ENCODE measurements around the gene ADAMTSL3.
"Not testable (repeated sequence)": the region's sequence is repeated elsewhere in the genome, so short reads cannot be mapped to it uniquely, and the experiment has no call there.

Gene ADAMTSL3

DNA sequence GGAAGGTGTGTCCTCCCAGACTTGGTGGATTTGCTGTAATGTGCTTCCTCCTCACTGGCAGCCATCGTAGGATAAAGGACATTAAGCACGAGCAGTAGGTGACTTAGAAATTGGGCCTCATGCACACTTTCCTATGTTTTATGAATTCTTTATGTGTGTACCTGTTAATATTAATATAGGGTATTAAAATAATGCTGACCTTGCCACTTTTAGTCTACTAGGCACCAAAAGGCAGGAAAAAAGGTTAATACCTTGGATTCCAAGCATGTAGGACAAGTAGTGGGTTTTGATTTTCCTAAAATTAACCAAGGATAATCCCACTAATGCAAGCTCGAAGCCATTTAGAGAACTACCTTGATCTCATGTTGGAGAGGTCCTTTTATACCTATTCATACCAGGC lies 55.9 kb downstream of the ADAMTSL3 start:
- no peak for DNase-seq

GRCh38 chr15:83710452-83710851 lies 56.5 kb downstream of the ADAMTSL3 start:
- no peak for DNase-seq

DNA sequence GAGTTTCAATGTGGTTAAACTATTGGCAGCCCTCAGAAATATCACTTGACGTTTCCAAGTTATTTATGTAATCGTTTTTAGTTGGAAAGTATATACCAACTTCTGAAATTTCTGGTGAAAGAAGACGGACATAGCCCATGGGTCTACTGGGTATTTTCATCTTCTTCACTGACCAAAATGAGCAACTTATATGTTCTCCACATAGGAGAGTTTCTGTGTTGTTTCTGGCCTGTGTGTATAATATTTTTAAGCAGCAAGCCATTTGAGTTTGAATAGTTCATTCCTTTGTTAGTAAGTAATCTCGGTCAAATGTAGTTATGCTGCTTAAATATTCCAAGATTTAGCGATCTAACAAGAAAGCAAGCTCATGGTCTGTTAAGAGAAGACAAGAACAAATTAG lies 57.3 kb downstream of the ADAMTSL3 start:
- no peak for DNase-seq

- no peak for DNase-seq
These were observed 59.3 kb downstream of the ADAMTSL3 start for GRCh38 chr15:83713242-83713641.

- no peak for DNase-seq
These were observed 61.2 kb downstream of the ADAMTSL3 start for GRCh38 chr15:83714939-83715628.

DNA sequence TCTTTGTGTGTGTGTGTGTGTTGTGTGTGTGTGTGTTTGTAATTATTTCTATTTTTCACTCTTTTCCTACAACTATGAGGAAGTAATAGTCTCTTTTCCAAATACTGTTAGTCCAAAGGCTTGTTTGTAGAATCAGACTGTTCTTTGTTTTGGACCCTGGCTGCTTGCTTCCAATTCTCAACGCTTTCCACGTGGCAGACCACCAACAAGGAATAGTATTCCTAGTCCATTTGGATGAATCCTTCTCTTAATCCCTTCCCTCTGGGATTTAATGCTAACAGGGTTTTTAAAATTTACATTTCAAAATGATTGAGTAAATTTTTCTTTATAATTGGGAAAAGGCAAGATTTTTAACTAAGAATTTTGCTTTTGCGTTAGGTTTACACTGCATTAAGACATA lies 62.7 kb downstream of the ADAMTSL3 start:
- DNase-seq = no peak

GRCh38 chr15:83717010-83717409 lies 63.1 kb downstream of the ADAMTSL3 start:
- DNase-seq = no peak

DNA sequence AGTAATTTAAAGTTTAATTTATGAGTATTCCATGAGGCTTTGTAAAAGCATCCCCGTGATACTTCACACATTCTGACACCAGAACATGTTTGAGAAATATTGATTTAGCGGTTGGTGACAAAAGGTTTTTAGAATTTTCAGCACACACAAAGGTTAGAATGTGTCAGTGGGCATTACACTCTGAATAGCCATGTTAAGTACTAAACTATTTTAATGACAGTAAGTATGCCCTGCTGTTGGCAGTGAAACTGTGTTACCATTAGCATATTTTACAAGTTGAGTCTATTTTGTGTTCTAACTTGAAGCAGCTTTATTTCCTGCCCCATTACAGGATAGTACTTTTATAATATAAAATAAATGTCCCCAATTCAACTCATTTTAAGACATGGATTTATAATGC lies 66.5 kb downstream of the ADAMTSL3 start:
- DNase-seq = no peak

GRCh38 chr15:83721031-83721430 lies 67.1 kb downstream of the ADAMTSL3 start:
- DNase-seq = no peak

DNA sequence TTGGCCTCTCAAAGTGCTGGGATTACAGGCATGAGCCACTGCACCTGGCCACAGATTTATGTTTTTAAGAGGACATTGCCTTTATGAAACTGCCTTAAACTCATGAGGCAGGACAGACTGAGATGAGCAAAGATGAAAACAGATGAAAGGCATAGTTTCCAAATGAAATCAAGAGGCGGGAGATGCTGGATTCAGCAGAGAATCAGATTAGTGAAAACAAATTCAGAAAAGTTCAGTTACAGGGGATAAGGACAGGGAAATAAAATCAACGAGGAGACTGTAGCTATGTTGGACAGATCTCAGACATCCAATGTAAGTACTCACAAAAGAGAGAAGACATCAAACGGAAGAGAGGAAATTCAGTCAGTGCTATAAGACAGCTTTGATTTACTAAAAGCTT lies 68.1 kb downstream of the ADAMTSL3 start:
- DNase-seq = no peak

- DNase-seq = no peak
These were observed 69.3 kb downstream of the ADAMTSL3 start for GRCh38 chr15:83723216-83723615.

GRCh38 chr15:83732196-83732595 lies 78.3 kb downstream of the ADAMTSL3 start:
- no peak for DNase-seq

GRCh38 chr15:83732770-83733169 lies 78.8 kb downstream of the ADAMTSL3 start:
- DNase-seq = no peak

- no peak for DNase-seq
These were observed 79.3 kb downstream of the ADAMTSL3 start for GRCh38 chr15:83733206-83733605.

GRCh38 chr15:83733691-83734090 lies 79.8 kb downstream of the ADAMTSL3 start:
- no peak for DNase-seq

- DNase-seq = no peak
These were observed 80.6 kb downstream of the ADAMTSL3 start for GRCh38 chr15:83734487-83734886.

GRCh38 chr15:83739629-83740028 lies 85.7 kb downstream of the ADAMTSL3 start:
- DNase-seq = no peak

- no peak for DNase-seq
These were observed 91.8 kb downstream of the ADAMTSL3 start for GRCh38 chr15:83745771-83746170.

DNA sequence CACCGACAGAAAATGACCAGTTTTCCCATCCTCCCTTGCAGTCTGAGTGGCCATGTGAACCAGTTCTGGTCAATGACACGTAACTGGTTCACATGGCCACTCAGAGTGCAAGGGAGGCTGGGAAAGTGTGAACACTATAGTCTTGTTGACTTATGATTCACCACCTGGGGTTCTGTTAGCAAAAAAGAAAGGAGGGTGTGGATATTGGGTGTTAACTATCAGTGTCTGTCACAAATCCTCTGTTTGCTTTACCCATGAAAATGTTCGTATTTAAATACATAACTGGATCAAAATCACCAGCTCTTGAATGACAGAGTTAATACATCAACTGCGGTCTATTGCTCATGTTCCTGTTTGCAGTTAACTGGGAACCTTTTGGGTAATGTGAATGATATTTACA lies 92.3 kb downstream of the ADAMTSL3 start:
- no peak for DNase-seq

- DNase-seq = no peak
These were observed 93.3 kb downstream of the ADAMTSL3 start for GRCh38 chr15:83747050-83747717.

- no peak for DNase-seq
These were observed 93.8 kb downstream of the ADAMTSL3 start for GRCh38 chr15:83747718-83748110.

GRCh38 chr15:83753872-83754493 lies 100.1 kb downstream of the ADAMTSL3 start:
- DNase-seq = no peak

DNA sequence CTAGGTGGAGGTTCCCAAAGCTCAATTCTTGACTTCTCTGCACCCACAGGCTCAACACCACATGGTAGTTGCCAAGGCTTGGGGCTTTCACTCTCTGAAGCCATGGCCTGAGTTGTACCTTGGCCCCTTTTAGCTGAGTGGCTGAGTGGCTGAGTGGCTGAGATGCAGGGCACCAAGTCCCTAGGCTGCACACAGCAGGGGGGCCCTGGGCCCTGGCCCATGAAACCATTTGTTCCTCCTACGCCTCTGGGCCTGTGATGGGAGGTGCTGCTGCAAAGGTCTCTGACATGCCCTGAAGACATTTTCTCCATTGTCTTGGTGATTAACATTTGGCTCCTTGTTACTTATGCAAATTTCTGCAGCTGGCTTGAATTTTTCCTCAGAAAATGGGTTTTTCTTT lies 103.4 kb downstream of the ADAMTSL3 start:
- not testable (repeated sequence) for DNase-seq

DNA sequence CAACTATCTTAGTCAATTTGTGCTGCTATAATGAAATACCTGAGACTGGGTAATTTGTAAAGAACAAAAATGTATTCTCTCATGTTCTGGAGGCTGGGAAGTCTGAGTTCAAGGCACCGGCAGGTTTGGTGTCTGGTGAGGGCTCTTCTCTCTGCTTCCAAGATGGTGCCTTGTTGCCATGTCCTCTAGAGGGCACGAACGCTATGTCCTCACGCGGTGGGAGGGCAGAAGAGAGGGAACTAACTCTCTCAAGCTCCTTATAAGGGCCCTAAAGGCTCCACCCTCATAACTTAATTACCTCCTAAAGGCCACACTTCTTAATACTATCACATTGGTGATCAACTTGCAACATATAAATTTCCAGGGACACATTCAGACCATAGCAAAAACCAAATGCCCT lies 108.4 kb downstream of the ADAMTSL3 start:
- DNase-seq = no peak

Measured in NCI-H187 (cell line).